A549 (cell line): ENCODE results near the gene MTFP1.

Experiments used
- BCL3 ChIP-seq: fragments of >200 bp; sonication (Bioruptor Twin); formaldehyde crosslinking; IDR thresholded peaks from 3 replicates; pipeline ENCODE4 v1.6.1; 2016
- CTCF ChIP-seq: fragments of >200 bp; sonication (Bioruptor Twin); formaldehyde crosslinking; IDR thresholded peaks from 3 replicates; pipeline ENCODE4 v1.5.1; 2016
- MAZ ChIP-seq: fragments of 150-350 bp; IDR thresholded peaks from 2 replicates; pipeline ENCODE4 v1.6.1; 2014; ENCODE audit warnings: antibody characterized with exemption, low read depth, low read length, borderline replicate concordance
- NPAS2 ChIP-seq: fragments of 250-450 bp; sonication (Bioruptor Pico); IDR thresholded peaks from 2 replicates; pipeline ENCODE4 v1.8.0; 2022; ENCODE audit warnings: mild to moderate bottlenecking, moderate library complexity, borderline replicate concordance
- RCOR1 ChIP-seq: fragments of 150-350 bp; IDR thresholded peaks from 2 replicates; pipeline ENCODE4 v1.6.1; 2014; ENCODE audit warnings: antibody characterized with exemption, low read length, low read depth
- REST ChIP-seq: fragments of 200-600 bp; sonication (generic); IDR thresholded peaks from 2 replicates; pipeline ENCODE4 v1.6.1; 2016; ENCODE audit warnings: antibody characterized with exemption, mild to moderate bottlenecking, moderate library complexity
- SMC3 ChIP-seq: fragments of >200 bp; sonication (Bioruptor Twin); formaldehyde crosslinking; IDR thresholded peaks from 3 replicates; pipeline ENCODE4 v1.6.1; 2018; ENCODE audit warnings: inconsistent platforms
- ZC3H11A ChIP-seq: fragments of 450-650 bp; IDR thresholded peaks from 2 replicates; pipeline ENCODE4 v1.6.1; 2014; ENCODE audit warnings: antibody characterized with exemption, mild to moderate bottlenecking

GRCh38 chr22:30445438-30446145 is 20.0 kb downstream of the MTFP1 start:
- TF ChIP-seq CTCF, result no peak; the same call in 1 of the 3 replicates
- TF ChIP-seq SMC3, result no peak; the same call in 2 of the 3 replicates
- no peak for TF ChIP-seq REST
- TF ChIP-seq NPAS2 (CRISPR knock-in tag), result no peak
- TF ChIP-seq MAZ, result no peak
- TF ChIP-seq ZC3H11A, result no peak
- no peak for TF ChIP-seq RCOR1
- TF ChIP-seq BCL3, result no peak
